GM12872 (cell line): ENCODE measurements around the gene MPRIP.

Source experiments
- CTCF ChIP-seq: IDR thresholded peaks from 3 replicates; pipeline ENCODE4 v1.5.1; 2011; ENCODE audit warnings: low read depth, mild to moderate bottlenecking, low read length, moderate library complexity; ENCODE audit not compliant: insufficient read depth

The MPRIP gene

GRCh38 chr17:17118399-17118798 is 76.1 kb downstream of the MPRIP start:
- TF ChIP-seq CTCF: no peak

- TF ChIP-seq CTCF: no peak
Observed at GRCh38 chr17:17119106-17119505, 76.8 kb downstream of the MPRIP start.

GRCh38 chr17:17119533-17119932 is 77.3 kb downstream of the MPRIP start:
- no peak for TF ChIP-seq CTCF

- TF ChIP-seq CTCF: no peak
Observed at GRCh38 chr17:17120294-17120693, 78.0 kb downstream of the MPRIP start.

- no peak for TF ChIP-seq CTCF
Observed at GRCh38 chr17:17120701-17121100, 78.4 kb downstream of the MPRIP start.

GRCh38 chr17:17121162-17121561 is 78.9 kb downstream of the MPRIP start:
- no peak for TF ChIP-seq CTCF

GRCh38 chr17:17122781-17123483 is 80.7 kb downstream of the MPRIP start:
- no peak for TF ChIP-seq CTCF
